ENCODE measurements around the gene TSEN2. TPM values are rescaled to one million over a fixed set of nuclear protein-coding genes. Genes with fewer than 3 reads are reported as not detected.
A peak's percentile ranks its signal among the peaks of the same experiment; 100 is the strongest.

Gene TSEN2
- total RNA-seq, 1 experiment from 2014 or later: 35.5 TPM

DNA sequence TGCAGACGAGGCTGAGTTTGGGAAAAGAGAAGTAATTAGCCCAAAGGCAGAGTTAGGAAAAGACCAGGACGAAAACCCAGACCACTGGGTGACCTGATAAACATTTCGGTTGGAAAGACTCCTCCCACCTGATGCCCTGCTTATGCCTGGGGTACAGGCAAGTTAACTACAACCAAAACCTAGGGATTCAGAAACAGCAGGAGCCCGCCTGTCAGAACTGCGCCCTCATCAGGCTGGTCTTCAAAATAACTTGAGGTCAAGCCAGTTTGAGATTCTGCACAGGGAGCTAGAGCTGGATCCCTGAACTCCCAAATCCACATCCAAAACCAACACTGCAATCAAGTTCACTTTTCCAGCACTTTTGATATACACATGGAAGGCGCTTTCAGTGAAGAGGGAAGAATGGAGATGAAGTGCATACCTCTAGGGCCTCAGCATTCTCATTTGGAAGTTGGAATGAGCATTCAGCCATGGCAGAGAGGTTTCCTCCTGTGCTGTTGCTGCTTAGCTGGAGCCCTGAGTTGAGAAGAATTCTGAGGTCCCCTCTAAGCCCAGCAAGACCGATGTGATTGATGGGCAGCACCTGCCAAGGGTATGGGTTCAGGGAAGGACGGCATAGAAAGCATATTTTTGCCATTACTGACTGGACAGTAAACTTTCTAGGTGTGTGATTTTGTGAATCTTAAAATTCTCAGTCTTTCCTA lies 11.6 kb downstream of the TSEN2 start:
- ATAC-seq: peak; percentile 65
- Histone ChIP-seq H3K27me3 (ENCODE audit: insufficient read depth, low read length) (no peaks in the 10 kb centered on the region), H3K4me2 (ENCODE audit: low read length) (no peak overlapping the region), H4K20me1 (ENCODE audit: insufficient read depth) (no peaks in the 10 kb centered on the region), H3K9me3 (ENCODE audit: control insufficient read depth in 1 of 2, insufficient read depth in 1 of 2, low read depth in 1 of 2, low read length in 2 of 2) (no peaks in the 10 kb centered on the region), H3K4me3 (replicated peaks in 1 of 2; ENCODE audit: low read depth in 1 of 2, low read length in 2 of 2) (no peak overlapping the region), H3K36me3 (ENCODE audit: control insufficient read depth in 1 of 2, insufficient read depth in 2 of 2, low read length in 2 of 2) (peaks cover 26 to 53% of the 10 kb centered on the region in 2 experiments), H3K9me2 (ENCODE audit: insufficient read depth) (no peaks in the 10 kb centered on the region), H3K4me1 (ENCODE audit: control insufficient read depth in 1 of 2, insufficient read depth in 2 of 2, low read length in 2 of 2) (no peaks in the 10 kb centered on the region), H3K9ac (ENCODE audit: low read length) (no peak overlapping the region), H2AFZ (ENCODE audit: low read depth, low read length, poor library complexity, severe bottlenecking) (no peak overlapping the region), H3K79me2 (ENCODE audit: insufficient read depth, low read length) (peaks cover 15% of the 10 kb centered on the region), H3K27ac (ENCODE audit: low read depth, low read length) (no peak overlapping the region)
- ChIA-PET POLR2A (interaction anchor here (1.1 kb wide), 1 partner anchor 12 kb away, joined by 3 read pairs; the partner anchor contains the start of gene TSEN2), CTCF (interaction anchor here (0.6 to 1.5 kb wide), 4 partner anchors 11 to 360 kb away, joined by 3 to 9 read pairs (median 4); no protein-coding TSS in a partner anchor), RAD21 (ENCODE audit: low non-redundant PET in 1 of 2, low total read pairs in 2 of 2, uncharacterized antibody in 2 of 2, unreplicated experiment in 2 of 2) (no interaction called here)
- no peak for TF ChIP-seq ZNF274 (IDR thresholded peaks at IDR 0.05; ENCODE audit: low read depth, low read length)
- TF ChIP-seq, protein P1, sequence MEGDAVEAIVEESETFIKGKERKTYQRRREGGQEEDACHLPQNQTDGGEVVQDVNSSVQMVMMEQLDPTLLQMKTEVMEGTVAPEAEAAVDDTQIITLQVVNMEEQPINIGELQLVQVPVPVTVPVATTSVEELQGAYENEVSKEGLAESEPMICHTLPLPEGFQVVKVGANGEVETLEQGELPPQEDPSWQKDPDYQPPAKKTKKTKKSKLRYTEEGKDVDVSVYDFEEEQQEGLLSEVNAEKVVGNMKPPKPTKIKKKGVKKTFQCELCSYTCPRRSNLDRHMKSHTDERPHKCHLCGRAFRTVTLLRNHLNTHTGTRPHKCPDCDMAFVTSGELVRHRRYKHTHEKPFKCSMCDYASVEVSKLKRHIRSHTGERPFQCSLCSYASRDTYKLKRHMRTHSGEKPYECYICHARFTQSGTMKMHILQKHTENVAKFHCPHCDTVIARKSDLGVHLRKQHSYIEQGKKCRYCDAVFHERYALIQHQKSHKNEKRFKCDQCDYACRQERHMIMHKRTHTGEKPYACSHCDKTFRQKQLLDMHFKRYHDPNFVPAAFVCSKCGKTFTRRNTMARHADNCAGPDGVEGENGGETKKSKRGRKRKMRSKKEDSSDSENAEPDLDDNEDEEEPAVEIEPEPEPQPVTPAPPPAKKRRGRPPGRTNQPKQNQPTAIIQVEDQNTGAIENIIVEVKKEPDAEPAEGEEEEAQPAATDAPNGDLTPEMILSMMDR (IDR thresholded peaks at IDR 0.05 in 2 of 3, conservative IDR thresholded peaks at IDR 0.05 in 1 of 3; ENCODE audit: borderline replicate concordance in 1 of 3, insufficient read depth in 1 of 3, low read depth in 2 of 3, low read length in 2 of 3): peak in 2 of 3 experiments; percentile 37 to 56; a peak in 4 of 6 replicates
- peak; percentile 32 for TF ChIP-seq RAD21 (IDR thresholded peaks at IDR 0.05; ENCODE audit: low read depth)
- TF ChIP-seq, protein P2, sequence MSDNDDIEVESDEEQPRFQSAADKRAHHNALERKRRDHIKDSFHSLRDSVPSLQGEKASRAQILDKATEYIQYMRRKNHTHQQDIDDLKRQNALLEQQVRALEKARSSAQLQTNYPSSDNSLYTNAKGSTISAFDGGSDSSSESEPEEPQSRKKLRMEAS (IDR thresholded peaks at IDR 0.05): no peak
- TF ChIP-seq ELF1 (IDR thresholded peaks at IDR 0.05; ENCODE audit: borderline replicate concordance, low read depth): no peak
- TF ChIP-seq FOSL1 (IDR thresholded peaks at IDR 0.05; ENCODE audit: low read depth): no peak
- no peak for TF ChIP-seq SP1 (IDR thresholded peaks at IDR 0.05; ENCODE audit: low read depth)
- no peak for DNase-seq (ENCODE audit: low read depth, low spot score)
- no TSS peak for BruUV-seq (replicated peaks)
- intact Hi-C loops (cut with micrococcal nuclease): no loop called here

All from HCT116 (cell line).